Measurements from ENCODE around the gene PFDN1.

GRCh38 chr5:140292212-140293036, 10.5 kb downstream of the PFDN1 start:
- no peak for TF ChIP-seq CTCF (IDR thresholded peaks at IDR 0.05)
- no peak for TF ChIP-seq POLR2A (IDR thresholded peaks at IDR 0.05)

Measured in testis (tissue), 2 donors.